Brain microvascular endothelial cell (primary cell): ENCODE measurements around the gene LSAMP.

ENCODE experiments used
- DNase-seq: peaks from one replicate; pipeline ENCODE4 v3.0.0-alpha.2; 2020
- H3K27ac ChIP-seq: fragments of 250-450 bp; sonication (Bioruptor Pico); 2 replicates; pipeline ENCODE4 v1.5.1; 2020; ENCODE audit warnings: mild to moderate bottlenecking, moderate library complexity
- H3K27me3 ChIP-seq: fragments of 250-450 bp; sonication (Bioruptor Pico); replicated peaks from 2 replicates; pipeline ENCODE4 v1.5.1; 2020; ENCODE audit warnings: mild to moderate bottlenecking
- H3K36me3 ChIP-seq: fragments of 250-450 bp; sonication (Bioruptor Pico); replicated peaks from 2 replicates; pipeline ENCODE4 v1.5.1; 2020; ENCODE audit warnings: mild to moderate bottlenecking
- H3K4me3 ChIP-seq: 2 replicates; pipeline ENCODE4 v1.5.1; 2011; ENCODE audit warnings: low read depth, mild to moderate bottlenecking, control low read depth, low read length, moderate library complexity
- in situ Hi-C: cut with HindIII; loops from 2 replicates; pipeline ENCODE4 v1.10.0; 2017; ENCODE audit warnings: low sequenced_read_pairs, low pct_ligation_motif_present
- TF ChIP-seq, protein P1 (sequence below): IDR thresholded peaks from 2 replicates; pipeline ENCODE4 v1.5.1; 2011; ENCODE audit warnings: low read depth, mild to moderate bottlenecking, moderate library complexity, low read length, control low read depth, inconsistent platforms; ENCODE audit errors: missing control alignments

LSAMP gene

DNA sequence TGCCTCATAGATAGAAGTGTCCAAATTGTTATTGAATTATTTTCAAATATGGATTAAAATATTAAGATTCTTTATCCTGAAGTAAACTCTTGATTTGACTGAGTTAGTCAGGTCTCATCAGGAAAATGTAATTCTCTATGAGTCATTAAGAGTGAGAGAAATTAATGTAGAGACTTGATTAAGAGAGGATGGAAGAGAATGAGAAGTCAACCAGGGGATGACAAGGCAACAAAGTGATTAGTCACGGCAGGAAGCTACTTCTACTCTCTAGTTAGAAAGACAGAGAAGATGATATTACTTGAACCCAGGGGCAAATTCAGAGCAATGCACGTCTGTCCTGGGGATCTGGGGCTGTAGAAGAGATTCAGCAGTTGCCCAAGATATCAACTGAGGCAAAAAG, 202.5 kb downstream of the LSAMP start:
- in situ Hi-C loops, result no loop called here
- DNase-seq, result no peak
- H3K36me3 ChIP-seq, result no peaks in the 10 kb centered on the region
- H3K4me3 ChIP-seq, result no peak overlapping the region
- no peaks in the 10 kb centered on the region for H3K27me3 ChIP-seq
- TF ChIP-seq, protein P1, sequence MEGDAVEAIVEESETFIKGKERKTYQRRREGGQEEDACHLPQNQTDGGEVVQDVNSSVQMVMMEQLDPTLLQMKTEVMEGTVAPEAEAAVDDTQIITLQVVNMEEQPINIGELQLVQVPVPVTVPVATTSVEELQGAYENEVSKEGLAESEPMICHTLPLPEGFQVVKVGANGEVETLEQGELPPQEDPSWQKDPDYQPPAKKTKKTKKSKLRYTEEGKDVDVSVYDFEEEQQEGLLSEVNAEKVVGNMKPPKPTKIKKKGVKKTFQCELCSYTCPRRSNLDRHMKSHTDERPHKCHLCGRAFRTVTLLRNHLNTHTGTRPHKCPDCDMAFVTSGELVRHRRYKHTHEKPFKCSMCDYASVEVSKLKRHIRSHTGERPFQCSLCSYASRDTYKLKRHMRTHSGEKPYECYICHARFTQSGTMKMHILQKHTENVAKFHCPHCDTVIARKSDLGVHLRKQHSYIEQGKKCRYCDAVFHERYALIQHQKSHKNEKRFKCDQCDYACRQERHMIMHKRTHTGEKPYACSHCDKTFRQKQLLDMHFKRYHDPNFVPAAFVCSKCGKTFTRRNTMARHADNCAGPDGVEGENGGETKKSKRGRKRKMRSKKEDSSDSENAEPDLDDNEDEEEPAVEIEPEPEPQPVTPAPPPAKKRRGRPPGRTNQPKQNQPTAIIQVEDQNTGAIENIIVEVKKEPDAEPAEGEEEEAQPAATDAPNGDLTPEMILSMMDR, result no peak
- no peak overlapping the region for H3K27ac ChIP-seq

DNA sequence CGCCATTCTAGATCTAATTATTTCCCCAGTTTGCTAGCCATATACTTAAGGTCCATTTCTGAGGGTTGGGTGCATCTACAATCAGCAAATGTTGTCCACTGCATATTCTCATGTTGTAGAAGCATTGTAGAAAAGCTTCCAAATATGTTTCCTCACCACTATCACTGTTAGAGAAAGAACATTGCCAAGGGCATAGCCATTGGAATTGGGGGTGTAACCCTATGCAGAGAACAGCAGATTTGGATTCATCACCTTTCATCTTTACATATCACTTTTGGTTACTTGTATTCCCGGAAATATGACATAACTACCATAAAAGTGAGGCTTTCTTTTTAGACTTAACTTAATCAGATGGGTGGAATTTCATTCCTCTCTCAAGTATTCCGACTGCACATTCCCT, 203.6 kb downstream of the LSAMP start:
- TF ChIP-seq, protein P1, result no peak
- in situ Hi-C loops, result no loop called here
- H3K4me3 ChIP-seq, result no peak overlapping the region
- H3K27ac ChIP-seq, result no peak overlapping the region
- DNase-seq, result no peak
- H3K27me3 ChIP-seq, result no peaks in the 10 kb centered on the region
- H3K36me3 ChIP-seq, result no peaks in the 10 kb centered on the region

DNA sequence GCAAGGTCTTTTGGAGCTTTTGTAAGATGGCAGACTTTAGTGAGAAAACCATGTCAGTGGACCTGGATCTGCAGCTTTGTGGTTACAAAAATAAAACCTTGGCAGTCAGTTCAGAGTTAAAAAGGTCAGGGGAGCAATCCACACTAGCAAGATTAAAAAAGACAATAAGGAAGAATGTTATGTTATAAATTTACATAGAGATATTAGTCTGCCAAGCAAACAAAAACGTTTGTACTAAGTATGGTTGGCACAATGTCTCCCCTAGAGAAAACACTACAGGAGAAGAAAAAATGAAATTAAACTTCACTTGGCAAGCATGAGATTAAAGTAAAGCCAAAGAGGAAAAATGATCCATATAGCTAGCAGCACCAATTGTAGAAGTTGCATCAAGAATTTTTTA, 205.0 kb downstream of the LSAMP start:
- Histone ChIP-seq H3K36me3 (no peaks in the 10 kb centered on the region), H3K27me3 (no peaks in the 10 kb centered on the region), H3K27ac (no peak overlapping the region), H3K4me3 (no peak overlapping the region)
- TF ChIP-seq, protein P1, result no peak
- in situ Hi-C loops, result no loop called here
- no peak for DNase-seq

DNA sequence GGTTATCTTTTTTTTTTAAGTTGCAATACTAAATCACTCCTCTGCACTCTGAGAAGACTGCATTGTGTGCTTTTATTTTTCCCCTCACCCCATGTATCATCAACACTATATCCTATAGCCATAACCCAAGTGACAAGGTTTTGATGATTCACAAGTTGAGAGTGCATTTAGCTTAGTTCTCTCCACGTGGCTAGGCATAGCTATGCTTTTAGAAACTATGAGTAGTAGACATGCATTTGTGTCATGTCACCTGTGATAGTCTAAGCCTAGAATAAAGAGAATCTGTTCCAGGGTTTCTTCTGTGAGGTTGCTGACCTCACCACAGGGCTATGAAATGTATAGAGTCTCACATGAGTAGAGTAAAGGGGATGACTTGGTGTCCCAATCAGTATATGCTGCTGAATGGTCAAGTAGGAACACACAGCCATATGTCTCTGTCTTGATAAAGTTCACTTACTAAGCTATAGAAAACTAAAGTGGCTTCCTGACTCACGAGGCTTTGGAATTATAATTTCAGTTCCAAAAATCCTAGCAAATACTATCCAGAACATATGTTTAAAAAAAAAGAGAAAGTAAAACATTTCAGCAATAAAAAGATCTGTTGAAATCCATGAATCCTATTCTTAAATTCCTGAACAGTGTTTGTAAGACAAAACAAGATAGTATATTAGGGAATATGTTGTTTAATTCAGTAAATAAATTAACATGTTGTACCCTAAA, 206.3 kb downstream of the LSAMP start:
- TF ChIP-seq, protein P1, result no peak
- H3K27ac ChIP-seq, result no peak overlapping the region
- H3K4me3 ChIP-seq, result no peak overlapping the region
- H3K36me3 ChIP-seq, result no peaks in the 10 kb centered on the region
- no peaks in the 10 kb centered on the region for H3K27me3 ChIP-seq
- DNase-seq, result no peak
- in situ Hi-C loops, result no loop called here

DNA sequence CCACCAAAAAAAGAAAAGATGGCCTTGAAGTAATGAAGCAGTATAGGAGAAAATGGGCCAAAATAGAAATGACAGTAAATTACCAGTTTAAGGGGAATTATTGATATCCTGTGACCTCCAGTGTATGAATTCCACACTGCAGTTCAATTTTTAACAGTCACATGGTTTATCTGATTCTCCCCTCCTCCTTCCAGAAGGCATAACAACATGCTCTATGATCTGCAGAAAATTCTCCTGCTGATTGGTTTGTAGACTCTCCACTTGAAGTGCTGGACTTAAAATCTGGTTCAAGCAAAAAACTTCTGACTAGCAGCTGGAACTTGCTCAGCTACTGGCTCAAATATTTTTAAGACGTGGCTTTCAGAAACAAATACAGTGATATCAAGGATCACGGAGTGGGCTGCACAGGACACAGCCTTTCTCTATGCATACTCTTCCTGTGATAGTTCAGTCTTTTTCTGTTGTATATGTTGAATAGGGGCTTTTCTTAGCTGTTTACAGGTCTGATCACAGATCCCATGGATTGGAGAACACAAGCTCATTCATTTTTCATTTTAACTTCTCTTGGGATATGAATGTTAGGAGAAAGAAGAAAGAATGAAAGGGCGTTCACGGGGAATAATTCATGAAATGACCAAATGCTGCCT, 211.5 kb downstream of the LSAMP start:
- DNase-seq, result no peak
- TF ChIP-seq, protein P1, result no peak
- in situ Hi-C loops, result no loop called here
- Histone ChIP-seq H3K4me3 (no peak overlapping the region), H3K27ac (no peak overlapping the region), H3K36me3 (no peaks in the 10 kb centered on the region), H3K27me3 (no peaks in the 10 kb centered on the region)

DNA sequence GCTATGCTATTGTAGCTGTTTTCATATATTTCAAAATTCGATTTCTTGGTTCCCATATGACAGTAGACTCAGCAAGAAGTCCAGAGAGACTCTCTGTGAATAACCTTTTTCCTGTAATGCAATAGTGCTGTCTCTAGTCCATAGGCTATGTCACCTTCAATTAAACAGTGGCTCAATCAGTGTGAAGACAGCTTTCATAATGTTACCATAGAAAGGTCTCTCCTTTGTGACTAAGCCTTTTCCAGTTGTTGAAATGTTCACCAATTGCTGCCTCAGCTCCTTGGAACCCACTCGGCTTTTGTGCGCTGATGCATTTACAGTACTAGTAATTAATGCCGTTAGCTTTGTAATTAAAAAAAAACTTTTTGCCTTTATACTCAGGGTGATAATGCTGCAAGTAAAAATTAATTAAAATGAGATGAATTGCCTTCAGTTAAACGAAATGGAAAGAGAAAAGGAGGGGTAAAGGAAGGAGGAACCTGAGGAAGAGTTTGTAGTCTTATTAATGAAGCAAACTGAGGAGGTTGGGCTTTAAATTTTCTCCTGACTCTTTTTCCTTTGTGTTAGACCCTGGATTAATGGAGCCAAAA, 214.8 kb downstream of the LSAMP start:
- no peak for DNase-seq

More for the DNA sequence above, 214.8 kb downstream of the LSAMP start:
- TF ChIP-seq, protein P1, result no peak
- in situ Hi-C loops, result no loop called here
- Histone ChIP-seq H3K4me3 (no peak overlapping the region), H3K27me3 (no peaks in the 10 kb centered on the region), H3K36me3 (no peaks in the 10 kb centered on the region), H3K27ac (no peak overlapping the region)
